GM19240 (cell line): ENCODE results near the gene SART3.
"Not testable (repeated sequence)": the region's sequence is repeated elsewhere in the genome, so short reads cannot be mapped to it uniquely, and the experiment has no call there.

Experiments
- DNase-seq: peaks from one replicate; pipeline ENCODE4 v3.0.0; 2011; ENCODE audit warnings: low spot score; ENCODE audit not compliant: insufficient read length

The SART3 gene

GRCh38 chr12:108582509-108582908, 21.5 kb upstream of the SART3 start:
- DNase-seq: no peak

- DNase-seq: no peak
Measured at GRCh38 chr12:108581311-108582227, 20.6 kb upstream of the SART3 start.

DNA sequence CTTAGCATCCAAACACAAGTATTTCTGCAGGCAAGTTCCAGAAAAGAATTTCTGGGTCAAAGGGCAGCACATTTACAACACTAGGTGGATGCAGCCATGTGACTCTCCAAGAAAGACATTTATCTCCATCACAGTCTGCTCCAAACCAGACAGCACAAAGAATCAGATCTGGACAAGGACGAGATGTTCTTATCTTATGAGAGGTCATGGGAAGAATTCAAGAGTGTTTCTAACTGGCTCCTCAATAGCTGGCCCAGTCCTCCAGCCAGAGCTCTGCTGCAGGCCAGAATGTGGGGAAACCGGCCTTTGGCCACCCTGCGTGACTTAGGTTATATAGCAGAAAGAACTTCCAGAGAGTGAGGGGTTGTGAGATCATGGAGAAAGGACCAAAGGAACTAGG, 19.6 kb upstream of the SART3 start:
- DNase-seq: no peak

DNA sequence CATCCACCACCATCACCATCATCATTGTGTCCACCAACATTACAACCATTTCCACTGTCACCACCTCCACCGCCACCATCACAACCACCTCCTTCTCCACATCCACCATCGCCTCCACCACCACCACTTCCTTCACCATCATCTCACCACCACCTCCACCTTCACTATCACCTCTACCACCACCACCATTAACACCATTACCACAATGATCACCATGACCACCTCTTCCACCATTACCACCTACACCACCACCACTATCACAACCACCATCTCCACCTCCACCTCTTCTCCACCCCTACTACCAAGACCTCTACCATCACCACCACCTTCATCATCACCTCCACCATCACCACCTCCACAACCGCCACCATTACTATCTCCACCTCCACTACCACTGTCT, 17.8 kb upstream of the SART3 start:
- no peak for DNase-seq

DNA sequence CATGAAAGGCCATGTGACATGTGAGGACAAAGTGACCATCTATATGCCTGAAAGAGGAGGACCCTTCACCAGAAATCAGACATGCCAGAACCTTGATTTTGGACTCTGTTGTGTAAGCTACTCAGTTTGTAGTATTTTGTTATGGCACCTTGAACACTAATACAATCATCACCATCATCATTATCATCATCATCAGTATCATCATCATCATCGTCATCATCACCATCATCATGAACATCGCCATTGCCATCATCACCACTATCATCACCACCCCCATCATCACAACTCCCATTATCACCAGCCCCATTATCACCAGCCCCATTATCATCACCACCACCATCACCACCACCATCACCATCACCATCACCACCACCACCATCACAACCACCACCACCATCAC, 17.3 kb upstream of the SART3 start:
- no peak for DNase-seq

DNA sequence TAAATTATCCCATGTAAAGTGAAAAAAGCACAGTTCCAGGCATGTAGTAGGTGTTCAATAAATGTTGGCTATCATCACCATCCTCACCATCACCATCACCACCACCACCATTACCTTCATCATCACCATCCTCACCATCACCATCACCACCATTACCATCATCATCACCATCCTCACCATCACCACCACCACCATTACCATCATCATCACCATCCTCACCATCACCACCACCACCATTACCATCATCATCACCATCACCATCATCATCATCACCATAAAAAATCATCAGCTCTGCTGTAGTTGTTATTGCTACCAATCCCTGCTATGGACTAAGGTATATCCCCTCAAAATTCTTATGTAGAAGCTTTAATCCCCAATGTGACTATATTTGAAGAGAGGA, 16.5 kb upstream of the SART3 start:
- no peak for DNase-seq

DNA sequence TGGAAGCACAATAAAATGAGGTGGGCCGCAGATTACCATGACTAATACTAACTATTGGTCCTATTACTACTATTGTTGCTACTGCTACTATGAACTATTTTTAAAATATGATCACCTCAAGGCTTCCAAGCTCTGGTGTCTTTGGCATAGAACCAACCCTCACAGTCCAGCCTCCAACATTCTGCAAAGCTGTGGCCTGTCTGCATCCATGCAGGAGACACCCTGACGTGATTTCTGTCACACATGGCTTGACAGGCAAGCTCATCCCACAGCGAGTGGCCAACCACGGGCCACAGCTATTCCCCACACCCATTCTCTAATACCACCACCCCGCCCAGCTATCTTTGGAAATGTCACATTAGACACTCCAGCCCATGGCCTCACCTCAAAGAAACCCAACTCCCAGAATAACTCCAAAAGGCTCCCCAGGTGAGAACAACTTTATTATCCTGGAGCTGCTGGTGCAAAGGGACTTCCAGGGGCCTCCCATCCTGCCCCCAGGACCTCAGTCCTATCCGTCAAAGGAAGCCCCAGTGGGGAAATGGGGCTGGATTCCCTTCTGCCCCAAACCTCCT, 15.8 kb upstream of the SART3 start:
- no peak for DNase-seq

GRCh38 chr12:108575199-108575912, 14.4 kb upstream of the SART3 start:
- no peak for DNase-seq

GRCh38 chr12:108574276-108574675, 13.3 kb upstream of the SART3 start:
- DNase-seq: not testable (repeated sequence)

DNA sequence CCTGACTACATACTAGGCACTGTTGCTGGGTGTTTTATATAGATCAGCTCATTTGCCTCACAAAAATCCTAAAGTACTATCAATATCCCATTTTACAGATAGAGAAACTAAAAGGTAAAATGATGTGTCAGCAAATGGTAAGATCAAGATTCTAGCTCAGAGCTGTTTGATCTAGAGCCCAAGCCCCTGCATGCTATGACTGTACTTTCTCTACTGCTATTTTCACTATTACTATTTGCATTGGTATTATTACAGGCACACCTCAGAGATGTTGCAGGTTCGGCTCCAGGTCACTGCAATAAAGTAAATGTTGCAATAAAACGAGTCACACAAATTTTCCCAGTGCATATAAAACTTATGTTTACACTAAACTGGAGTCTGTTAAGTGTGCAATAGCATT, 12.3 kb upstream of the SART3 start:
- no peak for DNase-seq

- DNase-seq: no peak
Measured at GRCh38 chr12:108572166-108572790, 11.3 kb upstream of the SART3 start.

DNA sequence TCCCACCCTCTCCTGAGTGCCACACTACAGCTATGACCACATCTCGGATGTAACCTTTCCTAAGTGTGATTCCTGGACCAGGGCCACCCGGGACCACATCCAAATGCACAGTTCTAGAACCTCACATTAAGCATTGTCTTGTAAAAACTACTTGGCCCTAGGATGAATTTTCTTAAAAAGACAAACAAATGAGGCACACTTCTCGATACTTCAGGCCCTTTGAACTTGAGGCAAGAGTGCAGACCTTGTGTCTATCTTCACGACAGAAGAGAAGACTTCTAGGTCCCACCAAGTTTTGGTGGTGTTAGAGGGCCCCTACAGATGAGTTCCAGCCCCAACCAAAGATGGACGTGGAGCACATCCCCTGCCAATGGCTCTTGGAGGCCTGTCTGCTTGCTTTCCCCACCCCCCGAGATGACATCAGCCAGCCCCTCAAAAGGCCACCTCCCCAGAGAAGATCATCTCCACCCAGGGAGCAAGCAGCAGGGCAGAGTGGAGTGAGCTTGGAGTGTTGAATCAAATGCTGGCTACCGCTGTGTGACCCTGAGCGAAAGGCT, 10.7 kb upstream of the SART3 start:
- no peak for DNase-seq

GRCh38 chr12:108570743-108571608, 10.0 kb upstream of the SART3 start:
- DNase-seq: no peak

GRCh38 chr12:108568338-108569154, 7.6 kb upstream of the SART3 start:
- DNase-seq: no peak

GRCh38 chr12:108567406-108568337, 6.7 kb upstream of the SART3 start:
- DNase-seq: no peak

GRCh38 chr12:108566452-108566851, 5.5 kb upstream of the SART3 start:
- no peak for DNase-seq

DNA sequence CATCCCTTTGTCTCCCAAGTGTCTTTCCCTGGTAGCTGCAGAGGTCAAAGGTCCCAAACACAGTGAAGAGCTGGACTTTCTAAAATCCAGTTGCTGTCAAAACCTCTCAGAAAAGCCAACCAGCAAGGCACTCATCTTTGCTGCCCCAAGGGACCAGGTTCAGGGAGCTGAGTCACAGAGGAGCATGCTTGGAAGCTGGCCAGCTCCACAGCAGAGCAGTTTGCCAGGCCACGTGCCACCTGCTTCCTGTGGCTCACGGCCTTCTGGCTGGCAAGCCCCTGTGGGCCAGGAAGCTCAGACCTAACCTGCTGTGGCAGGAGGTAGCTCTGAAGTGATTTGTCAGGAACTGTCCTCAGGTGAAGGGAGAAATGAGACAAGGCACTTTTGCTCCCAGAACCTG, 5.0 kb upstream of the SART3 start:
- no peak for DNase-seq

GRCh38 chr12:108565146-108565545, 4.2 kb upstream of the SART3 start:
- DNase-seq: no peak

GRCh38 chr12:108564724-108565123, 3.8 kb upstream of the SART3 start:
- DNase-seq: no peak
